PC-3 (cell line): Measurements from ENCODE around the gene MDK. TPM values are rescaled to one million over a fixed set of nuclear protein-coding genes. Genes with fewer than 3 reads are reported as not detected.
"Not testable (repeated sequence)": the region's sequence is repeated elsewhere in the genome, so short reads cannot be mapped to it uniquely, and the experiment has no call there.

Source experiments
- ATAC-seq: fragments of 200-7000 bp; cut with Tn5 transposase; 2 replicates; pipeline ENCODE4 v1.9.1; 2020; ENCODE audit warnings: mild to moderate bottlenecking, moderate library complexity
- BruUV-seq: library from RNA; stranded (reverse); fragments of 400-500 nt; replicated peaks from 2 replicates; lab custom pipeline; 2021; lab: Mats Ljungman, UMichigan
- CTCF ChIA-PET: fragments of 300-600 bp; sonication (Branson Sonifier 250); formaldehyde crosslinking; loops from one replicate; lab custom pipeline; 2022; ENCODE audit warnings: antibody characterized with exemption; lab: Charles Lee
- POLR2A ChIA-PET: fragments of 300-600 bp; sonication (Branson Sonifier 250); formaldehyde crosslinking; loops from one replicate; lab custom pipeline; 2022; ENCODE audit warnings: antibody characterized with exemption; ENCODE audit not compliant: unreplicated experiment; lab: Charles Lee
- DNase-seq: peaks from one replicate; pipeline ENCODE4 v3.0.0-alpha.2; 2015
- H2AFZ ChIP-seq: fragments of 300-600 bp; sonication (generic); 2 replicates; pipeline ENCODE4 v1.6.0; 2016; ENCODE audit warnings: antibody characterized with exemption, low read length
- H3F3A ChIP-seq: fragments of 300-600 bp; sonication (generic); one replicate; pipeline ENCODE4 v1.6.0; 2017; ENCODE audit warnings: antibody characterized with exemption, low read length, control low read depth, mild to moderate bottlenecking; ENCODE audit not compliant: unreplicated experiment
- H3K27ac ChIP-seq: fragments of 300-600 bp; sonication (generic); 2 replicates; pipeline ENCODE4 v1.5.1; 2016; ENCODE audit warnings: mild to moderate bottlenecking, low read length
- H3K27me3 ChIP-seq: fragments of 300-600 bp; sonication (generic); 2 replicates; pipeline ENCODE4 v1.6.1; 2016; ENCODE audit warnings: low read length, mixed read lengths
- H3K36me3 ChIP-seq: fragments of 300-600 bp; sonication (generic); 2 replicates; pipeline ENCODE4 v1.6.1; 2016; ENCODE audit warnings: low read depth, mixed run types, low read length, mixed read lengths
- H3K4me1 ChIP-seq: fragments of 300-600 bp; sonication (generic); 2 replicates; pipeline ENCODE4 v1.5.1; 2016; ENCODE audit warnings: low read length; ENCODE audit not compliant: insufficient read depth
- H3K4me2 ChIP-seq: fragments of 300-600 bp; sonication (generic); 2 replicates; pipeline ENCODE4 v1.6.0; 2016; ENCODE audit warnings: low read length
- H3K4me3 ChIP-seq: fragments of 300-600 bp; sonication (generic); 2 replicates; pipeline ENCODE4 v1.5.1; 2016; ENCODE audit warnings: mild to moderate bottlenecking, low read length, mixed read lengths
- H3K79me2 ChIP-seq: fragments of 300-600 bp; sonication (generic); 2 replicates; pipeline ENCODE4 v1.6.1; 2017; ENCODE audit warnings: low read length, mixed read lengths
- H3K9ac ChIP-seq: fragments of 300-600 bp; sonication (generic); 2 replicates; pipeline ENCODE4 v1.6.0; 2016; ENCODE audit warnings: mild to moderate bottlenecking, low read length
- H3K9me2 ChIP-seq: fragments of 300-600 bp; sonication (generic); replicated peaks from 2 replicates; pipeline ENCODE4 v1.6.1; 2016; ENCODE audit warnings: mixed run types, low read length, mixed read lengths
- H3K9me3 ChIP-seq: fragments of 300-600 bp; sonication (generic); 2 replicates; pipeline ENCODE4 v1.6.1; 2016; ENCODE audit warnings: low read length, mixed read lengths
- H4K20me1 ChIP-seq: fragments of 300-600 bp; sonication (generic); 2 replicates; pipeline ENCODE4 v1.6.1; 2016; ENCODE audit warnings: low read length, mixed read lengths
- CTCF ChIP-seq: fragments of 300-600 bp; sonication (generic); conservative IDR thresholded peaks from 2 replicates; pipeline ENCODE4 v1.5.1; 2017; ENCODE audit warnings: antibody characterized with exemption, low read depth, mild to moderate bottlenecking, low read length
- EZH2 ChIP-seq: fragments of 300-600 bp; sonication (generic); IDR thresholded peaks from one replicate; pipeline ENCODE4 v1.6.1; 2017; ENCODE audit warnings: antibody characterized with exemption, mild to moderate bottlenecking, low read length; ENCODE audit not compliant: unreplicated experiment
- EZH2phosphoT487 ChIP-seq: fragments of 300-600 bp; sonication (generic); IDR thresholded peaks from 2 replicates; pipeline ENCODE4 v1.6.1; 2018; ENCODE audit warnings: mild to moderate bottlenecking, antibody characterized with exemption, low read length, borderline replicate concordance
- intact Hi-C: fragments of 100-400 bp; cut with micrococcal nuclease; formaldehyde crosslinking; loops from 2 replicates; pipeline ENCODE4 v1.9.0; 2023
- total RNA-seq: library from RNA; depleted of rRNA; stranded (reverse); fragments of >200 nt; gene quantifications from 2 replicates; pipeline ENCODE4 v1.2.3, GENCODE V29; 2014

The MDK gene
- total RNA-seq, 1 experiment from 2014 or later = 184 TPM

- TF ChIP-seq EZH2 = no peak
- TF ChIP-seq EZH2phosphoT487 = no peak
- no peak for TF ChIP-seq CTCF
- Histone ChIP-seq H2AFZ (no peak overlapping the region), H3K4me1 (no peaks in the 10 kb centered on the region; the same call in 1 of the 2 replicates), H3K4me2 (no peak overlapping the region), H4K20me1 (no peaks in the 10 kb centered on the region), H3K79me2 (no peaks in the 10 kb centered on the region), H3K9me3 (no peaks in the 10 kb centered on the region), H3K27me3 (no peaks in the 10 kb centered on the region), H3F3A (no peaks in the 10 kb centered on the region), H3K9me2 (no peaks in the 10 kb centered on the region), H3K4me3 (no peak overlapping the region), H3K27ac (no peak overlapping the region), H3K9ac (no peak overlapping the region), H3K36me3 (peaks cover 5% of the 10 kb centered on the region; the same call in 1 of the 2 replicates)
- ChIA-PET CTCF (no interaction called here), POLR2A (no interaction called here)
- no peak for DNase-seq
- no TSS peak for BruUV-seq
- no peak for ATAC-seq
- intact Hi-C loops = no loop called here
Observed at GRCh38 chr11:46372086-46372485, 9.4 kb upstream of the MDK start.

- H3K79me2 ChIP-seq, BruUV-seq, H3K27me3 ChIP-seq, H3K27ac ChIP-seq, H3K9me3 ChIP-seq, DNase-seq, H2AFZ ChIP-seq, POLR2A ChIA-PET, H3K4me1 ChIP-seq, H3K9me2 ChIP-seq, CTCF ChIA-PET, H3K4me3 ChIP-seq, H3F3A ChIP-seq, ATAC-seq, H4K20me1 ChIP-seq, intact Hi-C loops, H3K36me3 ChIP-seq, H3K4me2 ChIP-seq, H3K9ac ChIP-seq: not testable (repeated sequence)
Observed at GRCh38 chr11:46372501-46372900, 9.0 kb upstream of the MDK start.

GRCh38 chr11:46373787-46374740, 7.4 kb upstream of the MDK start:
- Histone ChIP-seq H3K79me2 (no peaks in the 10 kb centered on the region), H3K4me2 (no peak overlapping the region), H3K36me3 (peaks cover 5% of the 10 kb centered on the region), H3K27ac (no peak overlapping the region), H3K9ac (no peak overlapping the region), H3K4me1 (no peaks in the 10 kb centered on the region; the same call in 1 of the 2 replicates), H2AFZ (no peak overlapping the region), H4K20me1 (no peaks in the 10 kb centered on the region), H3K4me3 (no peak overlapping the region), H3K9me3 (no peaks in the 10 kb centered on the region), H3K9me2 (no peaks in the 10 kb centered on the region), H3K27me3 (no peaks in the 10 kb centered on the region), H3F3A (no peaks in the 10 kb centered on the region)
- intact Hi-C loops = no loop called here
- BruUV-seq = no TSS peak
- TF ChIP-seq EZH2 (no peak), CTCF (no peak), EZH2phosphoT487 (no peak)
- ATAC-seq (no peak), DNase-seq (no peak)
- CTCF ChIA-PET = no interaction called here
- POLR2A ChIA-PET = no interaction called here
